Urinary bladder (tissue), 4 donors: ENCODE measurements around the gene NRXN3. TPM values are rescaled to one million over a fixed set of nuclear protein-coding genes. Genes with fewer than 3 reads are reported as not detected.
"Not testable (repeated sequence)": the region's sequence is repeated elsewhere in the genome, so short reads cannot be mapped to it uniquely, and the experiment has no call there.

Source experiments
- DNase-seq: peaks from one replicate; pipeline ENCODE4 v3.0.0-alpha.2; 2015; ENCODE audit errors: extremely low spot score
- H3K27ac ChIP-seq: one replicate; pipeline ENCODE4 v1.5.1; 2013; ENCODE audit warnings: low read depth, mild to moderate bottlenecking, moderate library complexity
- H3K36me3 ChIP-seq: one replicate; pipeline ENCODE4 v1.6.1; 2013; ENCODE audit warnings: mild to moderate bottlenecking, moderate library complexity; ENCODE audit not compliant: insufficient read depth
- H3K4me1 ChIP-seq: one replicate; pipeline ENCODE4 v1.6.1; 2013; ENCODE audit warnings: mild to moderate bottlenecking, moderate library complexity; ENCODE audit not compliant: insufficient read depth
- H3K4me3 ChIP-seq: one replicate; pipeline ENCODE4 v1.5.1; 2013; ENCODE audit warnings: low read depth, low read length
- WGBS: extraction: QIAGEN DNeasy Blood & Tissue Kit; methylation state at CpG from one replicate; pipeline ENCODE4 v1.1.7; 2013; 5-methylcytosine and 5-hydroxymethylcytosine counted together
- polyA plus RNA-seq: library from polyadenylated mRNA; stranded (reverse); fragments of 200-250 nt; gene quantifications from one replicate; pipeline ENCODE4 v1.2.3, GENCODE V29; 2013
- total RNA-seq: library from RNA; depleted of rRNA; stranded (reverse); fragments of >200 nt; gene quantifications from one replicate; pipeline ENCODE4 v1.2.3, GENCODE V29; 2014
- donor health status: healthy with polysubstance abuse.
- donor health status: healthy.

NRXN3 gene
- total and polyA plus RNA-seq, 2 donors = 3.9 to 6.7 TPM

GRCh38 chr14:78535041-78535440, 364.9 kb downstream of the NRXN3 start:
- Histone ChIP-seq H3K27ac (no peak overlapping the region), H3K36me3 (no peaks in the 10 kb centered on the region), H3K4me1 (no peaks in the 10 kb centered on the region), H3K4me3 (no peak overlapping the region)
- DNase-seq = no peak

DNA sequence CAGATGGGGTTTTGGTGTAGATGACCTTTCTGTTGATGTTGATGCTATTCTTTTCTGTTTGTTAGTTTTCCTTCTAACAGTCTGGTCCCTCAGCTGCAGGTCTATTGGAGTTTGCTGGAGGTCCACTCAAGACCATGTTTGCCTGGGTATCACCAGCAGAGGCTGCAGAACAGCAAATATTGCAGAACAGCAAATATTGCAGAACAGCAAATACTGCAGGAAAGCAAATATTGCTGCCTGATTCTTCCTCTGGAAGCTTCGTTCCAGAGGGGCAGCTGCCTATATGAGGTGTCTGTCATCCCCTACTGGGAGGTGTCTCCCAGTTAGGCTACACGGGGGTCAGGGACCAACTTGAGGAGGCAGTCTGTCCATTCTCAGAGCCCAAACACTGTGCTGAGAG, 371.6 kb downstream of the NRXN3 start:
- not testable (repeated sequence) for H3K4me3 ChIP-seq, H3K27ac ChIP-seq, DNase-seq, H3K4me1 ChIP-seq, H3K36me3 ChIP-seq
- WGBS = 70% methylated on average over 2 of the region's 2 CpGs

GRCh38 chr14:78543433-78543832, 373.3 kb downstream of the NRXN3 start:
- no peaks in the 10 kb centered on the region for H3K4me1 ChIP-seq
- no peaks in the 10 kb centered on the region for H3K36me3 ChIP-seq
- WGBS = 36% methylated on average over 1 of the region's 1 CpG
- H3K4me3 ChIP-seq = no peak overlapping the region
- H3K27ac ChIP-seq = no peak overlapping the region
- no peak for DNase-seq

- WGBS = 77% methylated on average over 3 of the region's 3 CpGs
Observed at GRCh38 chr14:78561074-78561473, 390.9 kb downstream of the NRXN3 start.

GRCh38 chr14:78566026-78566858, 396.1 kb downstream of the NRXN3 start:
- no peak overlapping the region for H3K4me3 ChIP-seq
- no peaks in the 10 kb centered on the region for H3K4me1 ChIP-seq
- no peaks in the 10 kb centered on the region for H3K36me3 ChIP-seq
- DNase-seq = peak; percentile 32
- WGBS = 23% methylated on average over 16 of the region's 16 CpGs
- no peak overlapping the region for H3K27ac ChIP-seq

More at GRCh38 chr14:78561074-78561473, 390.9 kb downstream of the NRXN3 start:
- Histone ChIP-seq H3K4me1 (no peaks in the 10 kb centered on the region), H3K36me3 (no peaks in the 10 kb centered on the region), H3K27ac (no peak overlapping the region), H3K4me3 (no peak overlapping the region)
- DNase-seq = no peak

DNA sequence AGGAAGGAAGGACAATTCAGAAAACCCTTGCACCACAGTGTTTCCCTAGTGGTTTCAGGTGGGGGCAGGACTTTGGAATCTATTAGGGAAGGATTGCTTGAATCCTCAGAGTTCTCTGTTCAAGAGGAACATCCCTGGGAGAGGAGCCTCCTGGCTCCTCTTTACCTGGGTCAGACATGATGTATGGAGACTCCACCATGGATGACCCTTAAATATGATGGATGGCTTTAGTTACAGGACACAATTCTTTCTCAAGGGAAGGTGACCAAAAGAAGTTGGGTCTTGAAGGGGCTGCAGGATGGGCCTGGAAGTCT, 396.6 kb downstream of the NRXN3 start:
- no peak overlapping the region for H3K27ac ChIP-seq
- no peaks in the 10 kb centered on the region for H3K36me3 ChIP-seq
- DNase-seq = no peak
- H3K4me1 ChIP-seq = no peaks in the 10 kb centered on the region
- H3K4me3 ChIP-seq = no peak overlapping the region

- DNase-seq = no peak
- no peaks in the 10 kb centered on the region for H3K36me3 ChIP-seq
Observed at GRCh38 chr14:78567343-78567742, 397.2 kb downstream of the NRXN3 start.

DNA sequence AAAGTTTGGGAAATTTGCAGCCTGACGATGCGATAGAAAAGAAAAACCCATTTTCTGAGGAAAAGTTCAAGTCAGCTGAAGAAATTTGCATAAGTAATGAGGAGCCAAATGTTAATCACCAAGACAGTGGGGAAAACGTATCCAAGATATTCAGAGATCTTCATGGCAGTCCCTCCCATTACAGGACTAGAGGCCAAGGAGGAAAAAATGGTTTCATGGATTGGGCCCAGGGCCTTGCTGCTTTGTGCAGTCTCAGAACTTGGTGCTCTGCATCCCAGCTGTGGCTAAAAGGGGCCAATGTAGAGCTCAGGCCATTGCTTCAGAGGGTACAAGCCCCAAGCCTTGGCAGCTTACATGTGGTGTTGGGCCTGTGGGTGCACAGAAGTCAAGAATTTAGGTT, 403.6 kb downstream of the NRXN3 start:
- not testable (repeated sequence) for DNase-seq, H3K4me3 ChIP-seq, H3K36me3 ChIP-seq, H3K27ac ChIP-seq, H3K4me1 ChIP-seq
- whole genome bisulfite sequencing = 86% methylated on average over 3 of the region's 3 CpGs

More at GRCh38 chr14:78567343-78567742, 397.2 kb downstream of the NRXN3 start:
- 45% methylated on average over 4 of the region's 4 CpGs for WGBS
- Histone ChIP-seq H3K4me3 (no peak overlapping the region), H3K4me1 (no peaks in the 10 kb centered on the region), H3K27ac (no peak overlapping the region)

DNA sequence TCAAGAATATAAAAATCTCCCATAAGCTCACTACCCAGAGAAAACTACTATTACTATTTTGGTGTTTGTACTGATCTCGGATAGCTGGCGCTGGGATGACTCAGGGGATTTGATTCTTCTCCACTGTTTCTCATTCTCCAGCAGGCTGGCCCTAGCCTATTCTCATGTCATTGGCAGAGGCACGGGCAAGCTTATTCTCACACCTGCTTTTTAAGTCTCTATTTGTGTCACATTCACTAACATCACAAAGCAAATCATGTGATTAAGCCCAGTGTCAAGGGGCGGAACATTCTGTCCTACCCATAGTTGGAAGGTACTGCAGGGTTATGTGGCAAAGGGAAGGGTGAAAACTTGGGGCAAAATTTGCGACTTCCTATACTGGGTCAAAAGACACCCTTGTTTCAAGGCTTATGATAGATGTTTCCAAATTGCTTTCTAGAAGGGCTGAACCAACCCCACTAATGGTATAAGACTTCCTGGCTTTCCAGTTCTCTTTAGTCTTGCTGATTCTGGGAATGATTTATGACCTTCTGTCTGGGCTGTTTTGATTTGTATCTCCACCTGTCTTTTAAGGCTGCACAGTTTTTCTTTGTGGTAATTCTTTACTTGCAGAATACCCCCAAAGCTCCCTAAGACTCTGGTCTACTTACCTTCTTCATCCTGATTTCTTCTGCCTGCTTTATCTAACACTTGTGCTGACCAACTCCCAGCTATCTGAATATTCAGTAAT, 406.4 kb downstream of the NRXN3 start:
- no peak for DNase-seq
- Histone ChIP-seq H3K36me3 (no peaks in the 10 kb centered on the region), H3K27ac (no peak overlapping the region), H3K4me3 (no peak overlapping the region), H3K4me1 (no peaks in the 10 kb centered on the region)
- 65% methylated on average over 5 of the region's 5 CpGs for WGBS

- Histone ChIP-seq H3K4me3 (no peak overlapping the region), H3K4me1 (no peaks in the 10 kb centered on the region), H3K36me3 (no peaks in the 10 kb centered on the region), H3K27ac (no peak overlapping the region)
- DNase-seq = no peak
- WGBS = 28% methylated on average over 5 of the region's 5 CpGs
Observed at GRCh38 chr14:78581229-78581628, 411.1 kb downstream of the NRXN3 start.

GRCh38 chr14:78586681-78587080, 416.5 kb downstream of the NRXN3 start:
- H3K27ac ChIP-seq = no peak overlapping the region
- H3K36me3 ChIP-seq = no peaks in the 10 kb centered on the region
- WGBS = 19% methylated on average over 6 of the region's 6 CpGs

DNA sequence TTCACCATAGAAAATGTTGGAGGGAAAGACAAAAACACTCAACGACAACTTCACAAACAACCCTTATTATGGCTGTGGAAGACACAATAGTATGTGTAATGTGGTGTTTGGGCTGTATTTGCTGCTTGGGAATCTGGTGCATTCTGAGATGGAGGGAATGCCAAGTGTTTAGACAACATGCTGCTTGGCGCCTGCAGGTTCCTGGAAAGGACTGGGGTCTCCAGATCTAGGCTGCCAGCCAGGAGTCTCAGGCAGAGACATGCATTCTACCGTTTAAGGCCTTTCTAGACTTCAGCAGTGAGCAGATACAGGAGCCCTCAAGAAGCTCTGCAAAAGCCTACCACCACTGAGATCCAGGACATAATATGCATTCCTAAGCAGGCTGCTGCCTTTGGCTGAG, 418.7 kb downstream of the NRXN3 start:
- no peaks in the 10 kb centered on the region for H3K36me3 ChIP-seq
- WGBS = 66% methylated on average over 3 of the region's 3 CpGs
- H3K4me1 ChIP-seq = no peaks in the 10 kb centered on the region
- no peak overlapping the region for H3K4me3 ChIP-seq
- H3K27ac ChIP-seq = no peak overlapping the region
- no peak for DNase-seq

More at GRCh38 chr14:78586681-78587080, 416.5 kb downstream of the NRXN3 start:
- DNase-seq = no peak
- no peaks in the 10 kb centered on the region for H3K4me1 ChIP-seq
- no peak overlapping the region for H3K4me3 ChIP-seq

GRCh38 chr14:78592616-78593219, 422.5 kb downstream of the NRXN3 start:
- no peaks in the 10 kb centered on the region for H3K36me3 ChIP-seq
- no peak overlapping the region for H3K4me3 ChIP-seq
- DNase-seq = no peak
- 84% methylated on average over 13 of the region's 13 CpGs for WGBS
- H3K27ac ChIP-seq = no peak overlapping the region
- no peaks in the 10 kb centered on the region for H3K4me1 ChIP-seq

DNA sequence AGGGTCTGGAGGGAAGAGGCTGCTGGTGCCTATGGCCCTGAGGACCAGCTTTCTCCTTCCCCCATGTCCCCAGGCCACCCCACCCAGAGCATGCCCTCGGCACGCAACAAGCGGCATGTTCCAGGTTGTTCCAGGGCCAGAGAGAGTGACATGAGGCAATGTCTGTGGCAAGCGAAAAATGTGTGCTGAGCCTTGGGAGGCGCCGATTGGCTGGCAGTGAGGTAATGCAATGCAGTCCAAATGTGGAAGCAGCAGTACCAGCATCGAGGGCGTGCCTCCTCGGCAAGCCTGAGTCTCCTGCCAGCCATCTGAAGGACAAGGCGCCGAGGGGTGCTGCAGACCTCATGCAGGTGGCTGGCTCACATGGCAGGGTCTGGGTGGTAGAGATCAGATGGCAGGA, 423.8 kb downstream of the NRXN3 start:
- no peaks in the 10 kb centered on the region for H3K4me1 ChIP-seq
- H3K4me3 ChIP-seq = no peak overlapping the region
- no peak overlapping the region for H3K27ac ChIP-seq
- no peak for DNase-seq
- H3K36me3 ChIP-seq = no peaks in the 10 kb centered on the region
- WGBS = 88% methylated on average over 11 of the region's 11 CpGs
